SU-DHL-6 (cell line): ENCODE data around the gene RPS6KA2.

Experiments
- CTCF ChIP-seq: fragments of 200-600 bp; sonication (generic); IDR thresholded peaks from one replicate; pipeline ENCODE4 v1.5.1; 2017; ENCODE audit warnings: antibody characterized with exemption, mild to moderate bottlenecking, low read length, moderate library complexity; ENCODE audit not compliant: insufficient read depth, poor library complexity, severe bottlenecking
- EZH2phosphoT487 ChIP-seq: fragments of 200-600 bp; sonication (generic), shearing (Covaris generic); conservative IDR thresholded peaks from 2 replicates; pipeline ENCODE4 v1.6.1; 2018; ENCODE audit warnings: mild to moderate bottlenecking, antibody characterized with exemption, low read length, moderate library complexity, mixed read lengths

GRCh38 chr6:166650824-166651807 lies 24.1 kb upstream of the RPS6KA2 start:
- TF ChIP-seq CTCF (no peak), EZH2phosphoT487 (no peak)
